GM18517 (cell line): ENCODE results near the gene MRPS11.
A peak's percentile ranks its signal among the peaks of the same experiment; 100 is the strongest.
"Not testable (repeated sequence)": the region's sequence is repeated elsewhere in the genome, so short reads cannot be mapped to it uniquely, and the experiment has no call there.

Experiments used
- ATAC-seq: cut with Tn5 transposase; IDR thresholded peaks from one replicate; pipeline ENCODE4 v1.9.1; 2021; ENCODE audit warnings: mild to moderate bottlenecking, moderate library complexity; ENCODE audit not compliant: unreplicated experiment

MRPS11 gene

GRCh38 chr15:88454867-88455810, 12.4 kb upstream of the MRPS11 start:
- peak; percentile 87 for ATAC-seq

GRCh38 chr15:88456733-88457132, 10.8 kb upstream of the MRPS11 start:
- no peak for ATAC-seq

GRCh38 chr15:88463870-88464532, 3.5 kb upstream of the MRPS11 start:
- ATAC-seq, result no peak

- ATAC-seq, result no peak
Observed at GRCh38 chr15:88465633-88466224, 1.8 kb upstream of the MRPS11 start.

- peak; percentile 5 for ATAC-seq
Observed at GRCh38 chr15:88467935-88468528, 524 bp downstream of the MRPS11 start.

GRCh38 chr15:88468721-88469120, 1.2 kb downstream of the MRPS11 start:
- ATAC-seq, result not testable (repeated sequence)

- no peak for ATAC-seq
Observed at GRCh38 chr15:88469321-88469720, 1.8 kb downstream of the MRPS11 start.

GRCh38 chr15:88470625-88471372, 3.3 kb downstream of the MRPS11 start:
- no peak for ATAC-seq

GRCh38 chr15:88472225-88472624, 4.7 kb downstream of the MRPS11 start:
- no peak for ATAC-seq

GRCh38 chr15:88473661-88474293, 6.3 kb downstream of the MRPS11 start:
- not testable (repeated sequence) for ATAC-seq

- no peak for ATAC-seq
Observed at GRCh38 chr15:88476635-88477060, 9.1 kb downstream of the MRPS11 start.

GRCh38 chr15:88477126-88477525, 9.6 kb downstream of the MRPS11 start:
- ATAC-seq, result no peak

- no peak for ATAC-seq
Observed at GRCh38 chr15:88477904-88478303, 10.4 kb downstream of the MRPS11 start.

GRCh38 chr15:88479169-88479568, 11.7 kb downstream of the MRPS11 start:
- ATAC-seq, result no peak

- no peak for ATAC-seq
Observed at GRCh38 chr15:88480981-88481380, 13.5 kb downstream of the MRPS11 start.

- ATAC-seq, result no peak
Observed at GRCh38 chr15:88482263-88482662, 14.8 kb downstream of the MRPS11 start.

- no peak for ATAC-seq
Observed at GRCh38 chr15:88484682-88485331, 17.3 kb downstream of the MRPS11 start.

- ATAC-seq, result no peak
Observed at GRCh38 chr15:88487178-88487795, 19.8 kb downstream of the MRPS11 start.
